Trophoblast cell (in vitro differentiated cells and primary cell): ENCODE results near the gene ICOSLG.
"Not testable (repeated sequence)": the region's sequence is repeated elsewhere in the genome, so short reads cannot be mapped to it uniquely, and the experiment has no call there.

Experiments
- DNase-seq, 2 donors: peaks; one replicate each; pipeline ENCODE4 v3.0.0-alpha.2; 2016
- H2AFZ ChIP-seq: 2 replicates; pipeline ENCODE4 v1.6.1; 2013; ENCODE audit warnings: low read length, moderate library complexity, mild to moderate bottlenecking; ENCODE audit not compliant: insufficient read depth, poor library complexity
- H2AK5ac ChIP-seq: 2 replicates; pipeline ENCODE4 v1.6.1; 2013; ENCODE audit warnings: mild to moderate bottlenecking, low read length
- H2BK120ac ChIP-seq: 2 replicates; pipeline ENCODE4 v1.6.1; 2013; ENCODE audit warnings: low read length, mild to moderate bottlenecking, moderate library complexity; ENCODE audit not compliant: insufficient read depth, poor library complexity
- H2BK12ac ChIP-seq: 2 replicates; pipeline ENCODE4 v1.6.1; 2013; ENCODE audit warnings: mild to moderate bottlenecking, low read length, moderate library complexity
- H2BK5ac ChIP-seq: 2 replicates; pipeline ENCODE4 v1.6.1; 2013; ENCODE audit warnings: low read length, low read depth, moderate library complexity, mild to moderate bottlenecking; ENCODE audit not compliant: poor library complexity
- H3K14ac ChIP-seq: 2 replicates; pipeline ENCODE4 v1.6.1; 2013; ENCODE audit warnings: mild to moderate bottlenecking, low read length
- H3K18ac ChIP-seq: 2 replicates; pipeline ENCODE4 v1.6.1; 2013; ENCODE audit warnings: mild to moderate bottlenecking, low read length
- H3K23ac ChIP-seq: 2 replicates; pipeline ENCODE4 v1.6.1; 2013; ENCODE audit warnings: low read length
- H3K27ac ChIP-seq: 2 replicates; pipeline ENCODE4 v1.5.1; 2013; ENCODE audit warnings: low read depth, mild to moderate bottlenecking, inconsistent platforms, low read length, moderate library complexity
- H3K27me3 ChIP-seq: 2 replicates; pipeline ENCODE4 v1.6.1; 2013; ENCODE audit warnings: inconsistent platforms, mild to moderate bottlenecking, low read length, moderate library complexity; ENCODE audit not compliant: insufficient read depth
- H3K36me3 ChIP-seq, 2 experiments: 1 replicate in 1 of 2; 2 replicates in 1 of 2; pipeline ENCODE4 v1.6.1; 2013; ENCODE audit warnings: low read length in 2 of 2, mild to moderate bottlenecking in 2 of 2, moderate library complexity in 1 of 2; ENCODE audit not compliant: insufficient read depth in 2 of 2, control insufficient read depth in 1 of 2
- H3K4ac ChIP-seq: 2 replicates; pipeline ENCODE4 v1.6.1; 2013; ENCODE audit warnings: low read depth, mild to moderate bottlenecking, low read length, moderate library complexity
- H3K4me1 ChIP-seq, 2 experiments: 1 replicate in 1 of 2; 2 replicates in 1 of 2; pipeline ENCODE4 v1.6.1; 2013; ENCODE audit warnings: low read length in 2 of 2, mild to moderate bottlenecking in 2 of 2, moderate library complexity in 1 of 2; ENCODE audit not compliant: insufficient read depth in 2 of 2, control insufficient read depth in 1 of 2
- H3K4me2 ChIP-seq: 2 replicates; pipeline ENCODE4 v1.6.1; 2013; ENCODE audit warnings: inconsistent platforms, mild to moderate bottlenecking, low read length, moderate library complexity
- H3K4me3 ChIP-seq: 2 replicates; pipeline ENCODE4 v1.5.1; 2013; ENCODE audit warnings: mild to moderate bottlenecking, low read depth, low read length, inconsistent platforms
- H3K79me1 ChIP-seq: one replicate; pipeline ENCODE4 v1.6.1; 2013; ENCODE audit warnings: low read length
- H3K79me2 ChIP-seq: 2 replicates; pipeline ENCODE4 v1.6.1; 2013; ENCODE audit warnings: low read length, mild to moderate bottlenecking; ENCODE audit not compliant: control insufficient read depth, insufficient read depth, poor library complexity
- H3K9ac ChIP-seq: 2 replicates; pipeline ENCODE4 v1.6.1; 2013; ENCODE audit warnings: mild to moderate bottlenecking, low read length
- H3K9me3 ChIP-seq: 2 replicates; pipeline ENCODE4 v1.6.1; 2013; ENCODE audit warnings: low read depth, mild to moderate bottlenecking, control low read depth, inconsistent platforms, low read length; ENCODE audit not compliant: insufficient read depth
- H4K12ac ChIP-seq: 2 replicates; pipeline ENCODE4 v1.6.1; 2013; ENCODE audit warnings: low read depth, mild to moderate bottlenecking, low read length, moderate library complexity
- H4K8ac ChIP-seq: 2 replicates; pipeline ENCODE4 v1.6.1; 2013; ENCODE audit warnings: low read depth, mild to moderate bottlenecking, low read length, moderate library complexity
- H4K91ac ChIP-seq: one replicate; pipeline ENCODE4 v1.6.1; 2013; ENCODE audit warnings: low read depth, mild to moderate bottlenecking, low read length, moderate library complexity
- WGBS: extraction: QIAGEN DNeasy Blood & Tissue Kit; methylation state at CpG from one replicate; pipeline ENCODE4 v1.1.7; 2013; ENCODE audit warnings: missing lambda C conversion rate; ENCODE audit not compliant: insufficient read length, insufficient coverage; ENCODE audit errors: extremely low coverage; 5-methylcytosine and 5-hydroxymethylcytosine counted together

The ICOSLG gene

GRCh38 chr21:44286086-44286715, 45.5 kb upstream of the ICOSLG start:
- no peak for DNase-seq
- no peak overlapping the region for H2AFZ ChIP-seq
- H3K18ac ChIP-seq, result no peak overlapping the region
- H3K27ac ChIP-seq, result no peak overlapping the region
- no CpG with 5 or more reads among the region's 21 CpGs for WGBS
- H2BK12ac ChIP-seq, result no peak overlapping the region
- H4K91ac ChIP-seq, result no peak overlapping the region
- H3K4me3 ChIP-seq, result no peak overlapping the region
- H4K12ac ChIP-seq, result no peak overlapping the region
- no peaks in the 10 kb centered on the region for H3K79me1 ChIP-seq
- no peak overlapping the region for H3K9ac ChIP-seq
- no peaks in the 10 kb centered on the region for H3K36me3 ChIP-seq
- no peak overlapping the region for H3K23ac ChIP-seq
- H4K8ac ChIP-seq, result no peak overlapping the region
- H3K27me3 ChIP-seq, result no peaks in the 10 kb centered on the region
- H3K4ac ChIP-seq, result no peak overlapping the region
- H3K14ac ChIP-seq, result no peak overlapping the region
- H2BK120ac ChIP-seq, result no peak overlapping the region
- no peak overlapping the region for H3K4me2 ChIP-seq
- H3K9me3 ChIP-seq, result no peaks in the 10 kb centered on the region
- H3K79me2 ChIP-seq, result no peaks in the 10 kb centered on the region
- no peak overlapping the region for H2BK5ac ChIP-seq
- no peak overlapping the region for H2AK5ac ChIP-seq
- H3K4me1 ChIP-seq, result peaks cover 0 to 4% of the 10 kb centered on the region in 2 experiments

- WGBS, result no CpG with 5 or more reads among the region's 56 CpGs
- Histone ChIP-seq H4K91ac (no peak within 1 kb of the TSS), H3K9me3 (no peaks in the 10 kb centered on the region), H2AK5ac (no peak within 1 kb of the TSS), H3K23ac (no peak within 1 kb of the TSS), H3K79me1 (no peaks in the 10 kb centered on the region), H3K4me3 (no peak within 1 kb of the TSS), H2BK120ac (no peak within 1 kb of the TSS), H3K4me2 (peak within 1 kb of the TSS; percentile 31), H3K9ac (no peak within 1 kb of the TSS), H4K8ac (no peak within 1 kb of the TSS), H3K4ac (no peak within 1 kb of the TSS), H3K27me3 (no peaks in the 10 kb centered on the region), H2BK12ac (no peak within 1 kb of the TSS), H2BK5ac (no peak within 1 kb of the TSS), H3K27ac (no peak within 1 kb of the TSS), H3K14ac (no peak within 1 kb of the TSS), H3K79me2 (no peaks in the 10 kb centered on the region), H3K4me1 (peaks cover 0 to 4% of the 10 kb centered on the region in 2 experiments), H3K36me3 (no peaks in the 10 kb centered on the region), H4K12ac (no peak within 1 kb of the TSS), H3K18ac (no peak within 1 kb of the TSS), H2AFZ (no peak within 1 kb of the TSS)
- DNase-seq, result peak; percentile 19 to 55
Observed at GRCh38 chr21:44285138-44285992, 44.6 kb upstream of the ICOSLG start, which contains the start of gene AIRE. TSS of gene AIRE (plus strand) at chr21:44285876. CDS start at chr21:44286007, 131 bp downstream.

- H4K12ac ChIP-seq, result no peak overlapping the region
- no peak overlapping the region for H4K8ac ChIP-seq
- H3K4me2 ChIP-seq, result no peak overlapping the region
- no peaks in the 10 kb centered on the region for H3K27me3 ChIP-seq
- H3K36me3 ChIP-seq, result no peaks in the 10 kb centered on the region
- H3K9ac ChIP-seq, result no peak overlapping the region
- no peak overlapping the region for H2AFZ ChIP-seq
- no peak overlapping the region for H2AK5ac ChIP-seq
- WGBS, result no CpG with 5 or more reads among the region's 11 CpGs
- no peak overlapping the region for H3K4me3 ChIP-seq
- H2BK5ac ChIP-seq, result no peak overlapping the region
- H3K23ac ChIP-seq, result no peak overlapping the region
- H2BK12ac ChIP-seq, result no peak overlapping the region
- no peak overlapping the region for H4K91ac ChIP-seq
- no peak overlapping the region for H3K27ac ChIP-seq
- H3K14ac ChIP-seq, result no peak overlapping the region
- H3K18ac ChIP-seq, result no peak overlapping the region
- H3K79me1 ChIP-seq, result no peaks in the 10 kb centered on the region
- peaks cover 0 to 4% of the 10 kb centered on the region in 2 experiments for H3K4me1 ChIP-seq
- H2BK120ac ChIP-seq, result no peak overlapping the region
- no peak overlapping the region for H3K4ac ChIP-seq
- H3K79me2 ChIP-seq, result no peaks in the 10 kb centered on the region
- H3K9me3 ChIP-seq, result no peaks in the 10 kb centered on the region
- no peak for DNase-seq
Observed at GRCh38 chr21:44283948-44284347, 43.2 kb upstream of the ICOSLG start.

- not testable (repeated sequence) for H4K91ac ChIP-seq, H4K12ac ChIP-seq
- WGBS, result no CpG with 5 or more reads among the region's 11 CpGs
Observed at GRCh38 chr21:44283211-44283785, 42.6 kb upstream of the ICOSLG start.

More at GRCh38 chr21:44283211-44283785, 42.6 kb upstream of the ICOSLG start:
- not testable (repeated sequence) for H3K27me3 ChIP-seq, H3K14ac ChIP-seq, H3K36me3 ChIP-seq, H2AFZ ChIP-seq, H2BK12ac ChIP-seq, DNase-seq, H4K8ac ChIP-seq, H3K79me1 ChIP-seq, H3K4me3 ChIP-seq, H3K9me3 ChIP-seq, H3K79me2 ChIP-seq, H3K23ac ChIP-seq, H3K9ac ChIP-seq, H3K18ac ChIP-seq, H3K4me1 ChIP-seq, H3K4me2 ChIP-seq, H2BK5ac ChIP-seq, H3K4ac ChIP-seq, H3K27ac ChIP-seq, H2AK5ac ChIP-seq, H2BK120ac ChIP-seq
